Heart left ventricle (tissue), 13 donors: ENCODE data around the gene CXCL12.

Experiments
- CTCF ChIP-seq, 12 donors: fragments of 200-600 bp; sonication (generic) in 4 of 12; IDR thresholded peaks; one replicate each; pipeline versions ENCODE4 v1.5.0 to v1.8.0; 2018 to 2022; ENCODE audit warnings: antibody characterized with exemption in 12 of 12, mild to moderate bottlenecking in 5 of 12
- POLR2A ChIP-seq, 2 donors: fragments of 450-650 bp; IDR thresholded peaks; one replicate each; pipeline ENCODE4 v1.6.1; 2017; ENCODE audit warnings: antibody characterized with exemption in 2 of 2, mild to moderate bottlenecking in 2 of 2, moderate library complexity in 2 of 2
- donor health status: ischemic (EF 13 %, LVEDD 7.1; RV severe dilation, severe dysfunction).
- donor health status: DM: no; HTN: yes; CAD: no.
- donor health status: DM: no; HTN: no; CAD: no.
- donor health status: ischemic (EF 25% LVEDD 6.9; RV normal size, moderate dysfunction).
- donor health status: ischemic (EF 25% LVEDD 5.7; RV mildly dilated, moderate dysfunction).
- donor health status: ischemic (EF 35%, LVEDD 5.7; RV mildly dilated, moderate dysfunction).
- donor health status: nonischemic (EF 11% LVEDD 7.7; RV severe dilation, severe dysfunction).
- donor health status: DM: yes; HTN: yes; CAD: no.
- donor health status: PGD.
- donor health status: ischemic (EF 29% LVEDD 5.4; RV normal size, mild dysfunction).
- donor health status: nonischemic (EF 23%, LVEDD 6.1; RV moderate dilation, normal function).

- TF ChIP-seq CTCF (IDR thresholded peaks at IDR 0.05), result no peak
- no peak for TF ChIP-seq POLR2A (IDR thresholded peaks at IDR 0.05)
These were observed 1.7 kb downstream of the CXCL12 start for GRCh38 chr10:44382981-44383748.
